SK-N-SH (cell line): ENCODE measurements around the gene GIGYF1. TPM values are rescaled to one million over a fixed set of nuclear protein-coding genes. Genes with fewer than 3 reads are reported as not detected.
A peak's percentile ranks its signal among the peaks of the same experiment; 100 is the strongest.

Experiments used
- CTCF ChIA-PET: fragments of 300-600, 350-600 bp; formaldehyde crosslinking; extraction: SDS; loops from one replicate; lab custom pipeline; 2021; lab: Yijun Ruan, JAX
- POLR2A ChIA-PET: fragments of 350-600 bp; sonication (Branson Sonifier 250); formaldehyde crosslinking; extraction: SDS; loops from one replicate; lab custom pipeline; 2020; ENCODE audit warnings: antibody characterized with exemption, inconsistent platforms; lab: Yijun Ruan, JAX
- DNase-seq: peaks from one replicate; pipeline ENCODE4 v3.0.0; 2012
- H2AFZ ChIP-seq: fragments of 200-600 bp; sonication (generic); 2 replicates; pipeline ENCODE4 v1.8.1; 2016; ENCODE audit warnings: antibody characterized with exemption, mild to moderate bottlenecking, low read depth
- H3F3A ChIP-seq: fragments of 200-600 bp; sonication (generic); replicated peaks from 2 replicates; pipeline ENCODE3; 2016; ENCODE audit warnings: antibody characterized with exemption, mild to moderate bottlenecking; ENCODE audit not compliant: insufficient read depth
- H3K27ac ChIP-seq, 2 experiments: fragments of 200-500 bp in 1 of 2; fragments of 200-600 bp in 1 of 2; sonication (Bioruptor generic) in 1 of 2; sonication (generic), shearing (Covaris generic) in 1 of 2; 2 replicates each; pipeline versions ENCODE4 v1.5.1 to v1.6.1; 2014 to 2016; ENCODE audit warnings: low read depth in 2 of 2, inconsistent platforms in 1 of 2, low read length in 1 of 2, mild to moderate bottlenecking in 1 of 2, mixed read lengths in 1 of 2
- H3K27me3 ChIP-seq: fragments of 200-600 bp; sonication (generic), shearing (Covaris generic); 2 replicates; pipeline ENCODE4 v1.6.1; 2016; ENCODE audit warnings: mixed run types; ENCODE audit not compliant: insufficient read depth
- H3K36me3 ChIP-seq, 2 experiments: fragments of 200-500 bp in 1 of 2; fragments of 200-600 bp in 1 of 2; sonication (Bioruptor generic) in 1 of 2; sonication (generic) in 1 of 2; replicated peaks in 1 of 2; 2 replicates each; pipeline versions ENCODE3 to v1.5.1; 2014 to 2016; ENCODE audit warnings: low read length in 1 of 2, mild to moderate bottlenecking in 1 of 2; ENCODE audit not compliant: insufficient read depth in 2 of 2, control insufficient read depth in 1 of 2
- H3K4me1 ChIP-seq, 2 experiments: fragments of 200-500 bp in 1 of 2; fragments of 200-600 bp in 1 of 2; sonication (Bioruptor generic) in 1 of 2; sonication (generic), shearing (Covaris generic) in 1 of 2; 2 replicates each; pipeline versions ENCODE4 v1.5.1 to v1.6.1; 2014 to 2016; ENCODE audit warnings: low read depth in 1 of 2, low read length in 1 of 2, mixed run types in 1 of 2; ENCODE audit not compliant: insufficient read depth in 2 of 2, control insufficient read depth in 1 of 2
- H3K4me2 ChIP-seq: fragments of 200-600 bp; sonication (generic), shearing (Covaris generic); 2 replicates; pipeline ENCODE4 v1.6.1; 2017; ENCODE audit warnings: mixed run types
- H3K4me3 ChIP-seq, 2 experiments: fragments of 200-500 bp in 1 of 2; fragments of 200-600 bp in 1 of 2; sonication (Bioruptor generic) in 1 of 2; sonication (generic), shearing (Covaris generic) in 1 of 2; 2 replicates each; pipeline versions ENCODE4 v1.5.1 to v1.8.1; 2014 to 2016; ENCODE audit warnings: low read depth in 2 of 2, inconsistent platforms in 1 of 2, low read length in 1 of 2, mild to moderate bottlenecking in 1 of 2, mixed read lengths in 1 of 2, moderate library complexity in 1 of 2
- H3K79me2 ChIP-seq: fragments of 200-600 bp; sonication (generic); 2 replicates; pipeline ENCODE4 v1.8.1; 2017; ENCODE audit warnings: mild to moderate bottlenecking; ENCODE audit not compliant: insufficient read depth
- H3K9ac ChIP-seq: fragments of 200-600 bp; sonication (generic); 2 replicates; pipeline ENCODE4 v1.6.1; 2017; ENCODE audit warnings: mixed run types
- H3K9me2 ChIP-seq: fragments of 200-600 bp; sonication (generic); 2 replicates; pipeline ENCODE4 v1.6.1; 2017; ENCODE audit warnings: mixed run types
- H3K9me3 ChIP-seq: fragments of 200-600 bp; sonication (generic); 2 replicates; pipeline ENCODE4 v1.6.1; 2017; ENCODE audit warnings: mixed run types, mild to moderate bottlenecking, moderate library complexity
- H4K20me1 ChIP-seq: fragments of 200-600 bp; sonication (generic); 2 replicates; pipeline ENCODE4 v1.6.1; 2017; ENCODE audit warnings: mild to moderate bottlenecking, mixed run types; ENCODE audit not compliant: insufficient read depth
- ELF1 ChIP-seq: IDR thresholded peaks from 2 replicates; pipeline ENCODE4 v1.4.0; 2012
- EP300 ChIP-seq, 2 experiments: IDR thresholded peaks; 2 replicates each; pipeline versions ENCODE4 v1.4.0 to v1.6.1; 2012; ENCODE audit warnings: borderline replicate concordance in 1 of 2, low read depth in 1 of 2, low read length in 1 of 2
- EZH2phosphoT487 ChIP-seq: fragments of 200-600 bp; sonication (generic); IDR thresholded peaks from 2 replicates; pipeline ENCODE4 v1.6.1; 2017; ENCODE audit warnings: low read depth, mixed run types, mild to moderate bottlenecking, antibody characterized with exemption, moderate library complexity, borderline replicate concordance
- FOSL2 ChIP-seq: IDR thresholded peaks from 2 replicates; pipeline ENCODE4 v1.4.0; 2012; ENCODE audit warnings: low read depth, mild to moderate bottlenecking, moderate library complexity, borderline replicate concordance
- GATA2 ChIP-seq: sonication (generic); formaldehyde crosslinking; IDR thresholded peaks from 2 replicates; pipeline ENCODE4 v1.5.0; 2020; ENCODE audit warnings: mild to moderate bottlenecking, missing genetic modification reagents
- MEF2A ChIP-seq: IDR thresholded peaks from 2 replicates; pipeline ENCODE4 v1.4.0; 2012; ENCODE audit warnings: low read depth, borderline replicate concordance
- MXI1 ChIP-seq: IDR thresholded peaks from 2 replicates; pipeline ENCODE4 v1.6.1; 2012; ENCODE audit warnings: mild to moderate bottlenecking, low read depth, low read length, improper control_type of control experiment
- NRF1 ChIP-seq: IDR thresholded peaks from 2 replicates; pipeline ENCODE4 v1.6.1; 2012; ENCODE audit warnings: low read depth, mild to moderate bottlenecking, low read length
- RAD21 ChIP-seq: IDR thresholded peaks from 2 replicates; pipeline ENCODE4 v1.6.1; 2012; ENCODE audit warnings: mild to moderate bottlenecking, low read length
- RCOR1 ChIP-seq: fragments of 150-350 bp; IDR thresholded peaks from 2 replicates; pipeline ENCODE4 v1.6.1; 2017; ENCODE audit warnings: antibody characterized with exemption, low read length
- RXRA ChIP-seq: IDR thresholded peaks from 2 replicates; pipeline ENCODE4 v1.4.0; 2012; ENCODE audit warnings: low read depth, mild to moderate bottlenecking, borderline replicate concordance
- SMC3 ChIP-seq: IDR thresholded peaks from 2 replicates; pipeline ENCODE4 v1.6.1; 2012; ENCODE audit warnings: low read depth, low read length, improper control_type of control experiment
- TCF12 ChIP-seq: IDR thresholded peaks from 2 replicates; pipeline ENCODE4 v1.4.0; 2012
- YY1 ChIP-seq: IDR thresholded peaks from 2 replicates; pipeline ENCODE4 v1.4.0; 2012; ENCODE audit warnings: low read depth, mild to moderate bottlenecking
- WGBS: methylation state at CpG from one replicate; pipeline ENCODE4 v1.1.6; 2017; ENCODE audit warnings: low lambda C conversion rate; 5-methylcytosine and 5-hydroxymethylcytosine counted together
- polyA plus RNA-seq, 3 experiments: library from polyadenylated mRNA; depleted of rRNA; stranded (reverse); fragments of >200 nt; gene quantifications; 2 replicates each; pipeline ENCODE4 v1.2.3, GENCODE V29; 2012
- TF ChIP-seq, protein P1 (sequence below): IDR thresholded peaks from 2 replicates; pipeline ENCODE4 v1.6.1; 2012; ENCODE audit warnings: mild to moderate bottlenecking, low read depth, low read length, moderate library complexity
- TF ChIP-seq, protein P2 (sequence below): fragments of 200-600 bp; sonication (generic); IDR thresholded peaks from 2 replicates; pipeline ENCODE4 v1.6.1; 2017; ENCODE audit warnings: antibody characterized with exemption, mild to moderate bottlenecking, moderate library complexity

GIGYF1 gene
- polyA plus RNA-seq, 1 of the 3 experiments (the other 2 are of a cell fraction): 19.4 TPM

DNA sequence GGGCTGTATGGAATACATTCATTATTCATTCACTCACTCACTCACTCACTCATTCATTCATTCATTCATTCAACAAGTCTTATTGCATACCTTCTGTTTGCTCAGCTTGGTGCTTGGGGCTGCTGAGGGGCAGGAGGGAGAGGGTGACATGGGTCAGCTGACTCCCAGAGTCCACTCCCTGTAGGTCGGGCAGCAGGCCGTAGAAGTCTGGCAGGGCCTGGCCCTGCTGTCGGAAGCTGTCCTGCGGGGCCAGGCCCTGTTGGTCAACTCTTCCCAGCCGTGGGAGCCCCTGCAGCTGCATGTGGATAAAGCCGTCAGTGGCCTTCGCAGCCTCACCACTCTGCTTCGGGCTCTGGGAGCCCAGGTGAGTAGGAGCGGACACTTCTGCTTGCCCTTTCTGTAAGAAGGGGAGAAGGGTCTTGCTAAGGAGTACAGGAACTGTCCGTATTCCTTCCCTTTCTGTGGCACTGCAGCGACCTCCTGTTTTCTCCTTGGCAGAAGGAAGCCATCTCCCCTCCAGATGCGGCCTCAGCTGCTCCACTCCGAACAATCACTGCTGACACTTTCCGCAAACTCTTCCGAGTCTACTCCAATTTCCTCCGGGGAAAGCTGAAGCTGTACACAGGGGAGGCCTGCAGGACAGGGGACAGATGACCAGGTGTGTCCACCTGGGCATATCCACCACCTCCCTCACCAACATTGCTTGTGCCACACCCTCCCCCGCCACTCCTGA is 28.6 kb upstream of the GIGYF1 start:
- Histone ChIP-seq H3K36me3 (no peaks in the 10 kb centered on the region), H3K4me3 (no peak overlapping the region), H3K4me1 (peaks cover 0 to 3% of the 10 kb centered on the region in 2 experiments; a peak in 1 of 4 replicates), H4K20me1 (no peaks in the 10 kb centered on the region), H3K9me3 (no peaks in the 10 kb centered on the region), H3K79me2 (no peaks in the 10 kb centered on the region), H2AFZ (no peak overlapping the region), H3K9me2 (no peaks in the 10 kb centered on the region), H3K4me2 (no peak overlapping the region), H3K9ac (no peak overlapping the region), H3K27me3 (peaks cover 28% of the 10 kb centered on the region), H3F3A (peaks cover 8% of the 10 kb centered on the region), H3K27ac (no peak overlapping the region)
- POLR2A ChIA-PET: interaction anchor here (0.9 kb wide), 1 partner anchor 17 kb away, joined by 3 read pairs; the partner anchor contains the start of gene POP7
- peak; percentile 14 for DNase-seq
- CTCF ChIA-PET: interaction anchor here (0.9 to 13.0 kb wide), 11 partner anchors 10 to 159 kb away, joined by 3 to 344 read pairs (median 5); partner anchors contain the start of genes EPHB4, POP7, SLC12A9 and ZAN
- TF ChIP-seq YY1 (no peak), RXRA (no peak), MXI1 (no peak), GATA2 (CRISPR knock-in tag) (no peak), MEF2A (no peak), RAD21 (no peak), ELF1 (no peak), TCF12 (no peak), EZH2phosphoT487 (no peak), FOSL2 (no peak), NRF1 (no peak), EP300 (IDR thresholded peaks at IDR 0.05; ENCODE audit: borderline replicate concordance in 1 of 2, low read depth in 1 of 2, low read length in 1 of 2) (no peak), RCOR1 (no peak), SMC3 (no peak)
- TF ChIP-seq, protein P1, sequence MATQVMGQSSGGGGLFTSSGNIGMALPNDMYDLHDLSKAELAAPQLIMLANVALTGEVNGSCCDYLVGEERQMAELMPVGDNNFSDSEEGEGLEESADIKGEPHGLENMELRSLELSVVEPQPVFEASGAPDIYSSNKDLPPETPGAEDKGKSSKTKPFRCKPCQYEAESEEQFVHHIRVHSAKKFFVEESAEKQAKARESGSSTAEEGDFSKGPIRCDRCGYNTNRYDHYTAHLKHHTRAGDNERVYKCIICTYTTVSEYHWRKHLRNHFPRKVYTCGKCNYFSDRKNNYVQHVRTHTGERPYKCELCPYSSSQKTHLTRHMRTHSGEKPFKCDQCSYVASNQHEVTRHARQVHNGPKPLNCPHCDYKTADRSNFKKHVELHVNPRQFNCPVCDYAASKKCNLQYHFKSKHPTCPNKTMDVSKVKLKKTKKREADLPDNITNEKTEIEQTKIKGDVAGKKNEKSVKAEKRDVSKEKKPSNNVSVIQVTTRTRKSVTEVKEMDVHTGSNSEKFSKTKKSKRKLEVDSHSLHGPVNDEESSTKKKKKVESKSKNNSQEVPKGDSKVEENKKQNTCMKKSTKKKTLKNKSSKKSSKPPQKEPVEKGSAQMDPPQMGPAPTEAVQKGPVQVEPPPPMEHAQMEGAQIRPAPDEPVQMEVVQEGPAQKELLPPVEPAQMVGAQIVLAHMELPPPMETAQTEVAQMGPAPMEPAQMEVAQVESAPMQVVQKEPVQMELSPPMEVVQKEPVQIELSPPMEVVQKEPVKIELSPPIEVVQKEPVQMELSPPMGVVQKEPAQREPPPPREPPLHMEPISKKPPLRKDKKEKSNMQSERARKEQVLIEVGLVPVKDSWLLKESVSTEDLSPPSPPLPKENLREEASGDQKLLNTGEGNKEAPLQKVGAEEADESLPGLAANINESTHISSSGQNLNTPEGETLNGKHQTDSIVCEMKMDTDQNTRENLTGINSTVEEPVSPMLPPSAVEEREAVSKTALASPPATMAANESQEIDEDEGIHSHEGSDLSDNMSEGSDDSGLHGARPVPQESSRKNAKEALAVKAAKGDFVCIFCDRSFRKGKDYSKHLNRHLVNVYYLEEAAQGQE: no peak
- TF ChIP-seq, protein P2, sequence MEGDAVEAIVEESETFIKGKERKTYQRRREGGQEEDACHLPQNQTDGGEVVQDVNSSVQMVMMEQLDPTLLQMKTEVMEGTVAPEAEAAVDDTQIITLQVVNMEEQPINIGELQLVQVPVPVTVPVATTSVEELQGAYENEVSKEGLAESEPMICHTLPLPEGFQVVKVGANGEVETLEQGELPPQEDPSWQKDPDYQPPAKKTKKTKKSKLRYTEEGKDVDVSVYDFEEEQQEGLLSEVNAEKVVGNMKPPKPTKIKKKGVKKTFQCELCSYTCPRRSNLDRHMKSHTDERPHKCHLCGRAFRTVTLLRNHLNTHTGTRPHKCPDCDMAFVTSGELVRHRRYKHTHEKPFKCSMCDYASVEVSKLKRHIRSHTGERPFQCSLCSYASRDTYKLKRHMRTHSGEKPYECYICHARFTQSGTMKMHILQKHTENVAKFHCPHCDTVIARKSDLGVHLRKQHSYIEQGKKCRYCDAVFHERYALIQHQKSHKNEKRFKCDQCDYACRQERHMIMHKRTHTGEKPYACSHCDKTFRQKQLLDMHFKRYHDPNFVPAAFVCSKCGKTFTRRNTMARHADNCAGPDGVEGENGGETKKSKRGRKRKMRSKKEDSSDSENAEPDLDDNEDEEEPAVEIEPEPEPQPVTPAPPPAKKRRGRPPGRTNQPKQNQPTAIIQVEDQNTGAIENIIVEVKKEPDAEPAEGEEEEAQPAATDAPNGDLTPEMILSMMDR: no peak
- WGBS: 76% methylated on average over 15 of the region's 17 CpGs
